Lower leg skin (tissue), 3 donors: ENCODE data around the gene SIK3.

Experiments used
- CTCF ChIP-seq, 3 donors: fragments of 450-650 bp; IDR thresholded peaks; one replicate each; pipeline ENCODE4 v1.5.1; 2016; ENCODE audit warnings: antibody characterized with exemption in 3 of 3, mild to moderate bottlenecking in 3 of 3, moderate library complexity in 2 of 3
- POLR2A ChIP-seq, 2 donors: fragments of 450-650 bp; IDR thresholded peaks; one replicate each; pipeline ENCODE4 v1.6.1; 2016 to 2017; ENCODE audit warnings: antibody characterized with exemption in 2 of 2, mild to moderate bottlenecking in 1 of 2, moderate library complexity in 1 of 2

DNA sequence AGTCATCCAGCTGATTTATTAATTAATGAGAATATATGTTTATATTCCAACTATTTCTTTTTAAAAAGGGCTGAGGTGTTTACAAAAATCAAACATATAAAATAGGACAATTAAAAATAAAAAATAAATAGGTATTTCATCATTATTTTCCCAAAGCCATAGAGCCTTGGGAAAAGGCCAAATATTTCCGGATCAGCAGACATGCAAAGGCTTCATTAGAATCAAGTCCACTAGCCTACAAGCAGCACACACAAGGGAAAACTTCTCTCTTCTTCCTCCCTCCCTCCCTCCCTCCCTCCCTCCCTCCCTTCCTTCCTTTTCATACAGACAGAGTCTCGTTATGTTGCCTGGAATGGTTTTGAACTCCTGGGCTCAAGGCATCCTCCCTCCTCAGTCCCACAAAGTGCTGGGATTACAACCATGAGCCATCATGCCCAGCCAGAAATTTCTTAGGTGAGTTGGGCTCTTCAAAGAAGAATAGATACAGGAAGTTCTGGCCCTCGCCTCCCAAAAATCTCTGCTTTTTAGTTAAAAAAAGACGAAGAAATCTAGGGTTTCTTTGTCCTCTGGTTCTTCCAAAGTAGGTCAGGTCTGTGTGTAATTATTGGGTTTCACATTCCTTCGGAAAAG lies 121.2 kb downstream of the SIK3 start:
- TF ChIP-seq CTCF (IDR thresholded peaks at IDR 0.05) (no peak), POLR2A (IDR thresholded peaks at IDR 0.05) (no peak)
